Neural cell (in vitro differentiated cells): ENCODE results near the gene GALR2. TPM values are rescaled to one million over a fixed set of nuclear protein-coding genes. Genes with fewer than 3 reads are reported as not detected.

Experiments used
- H2AFZ ChIP-seq: fragments of 200-600, 300-800 bp; sonication (generic), shearing (Covaris generic); 2 replicates; pipeline ENCODE4 v1.6.0; 2014; ENCODE audit warnings: low read depth, mild to moderate bottlenecking, antibody characterized with exemption, low read length, moderate library complexity
- H3F3A ChIP-seq: fragments of 200-600 bp; shearing (Covaris generic); 2 replicates; pipeline ENCODE4 v1.6.1; 2016; ENCODE audit warnings: mild to moderate bottlenecking, moderate library complexity, mixed read lengths, antibody characterized with exemption, low read length; ENCODE audit not compliant: insufficient read depth, poor library complexity, severe bottlenecking
- H3K27ac ChIP-seq: fragments of 200-600, 300-800 bp; sonication (generic), shearing (Covaris generic); 2 replicates; pipeline ENCODE4 v1.5.1; 2014; ENCODE audit warnings: mild to moderate bottlenecking, low read length, moderate library complexity
- H3K27me3 ChIP-seq: fragments of 300-800, 200-600 bp; sonication (generic), shearing (Covaris generic); 2 replicates; pipeline ENCODE4 v1.6.0; 2014; ENCODE audit warnings: mild to moderate bottlenecking, low read depth, low read length, moderate library complexity; ENCODE audit not compliant: insufficient read depth
- H3K36me3 ChIP-seq: fragments of 300-800, 200-600 bp; sonication (generic), shearing (Covaris generic); 2 replicates; pipeline ENCODE4 v1.5.1; 2014; ENCODE audit warnings: mild to moderate bottlenecking, antibody characterized with exemption, low read length, moderate library complexity; ENCODE audit not compliant: insufficient read depth
- H3K4me2 ChIP-seq: fragments of 300-800, 200-600 bp; sonication (generic), shearing (Covaris generic); 2 replicates; pipeline ENCODE4 v1.6.0; 2014; ENCODE audit warnings: mild to moderate bottlenecking, low read length
- H3K4me3 ChIP-seq: fragments of 300-800, 200-600 bp; sonication (generic), shearing (Covaris generic); 2 replicates; pipeline ENCODE4 v1.5.1; 2014; ENCODE audit warnings: mild to moderate bottlenecking, low read length, moderate library complexity
- H3K79me2 ChIP-seq: fragments of 200-600 bp; shearing (Covaris generic); replicated peaks from 2 replicates; pipeline ENCODE4 v1.6.0; 2014; ENCODE audit warnings: mild to moderate bottlenecking, low read length, moderate library complexity; ENCODE audit not compliant: insufficient read depth
- H3K9ac ChIP-seq: fragments of 300-800, 200-600 bp; sonication (generic), shearing (Covaris generic); 2 replicates; pipeline ENCODE4 v1.6.1; 2016; ENCODE audit warnings: mild to moderate bottlenecking, low read length, mixed read lengths
- H3K9me2 ChIP-seq: fragments of 200-600 bp; shearing (Covaris generic); 2 replicates; pipeline ENCODE4 v1.6.1; 2016; ENCODE audit warnings: mild to moderate bottlenecking, low read length, mixed read lengths; ENCODE audit not compliant: insufficient read depth
- H3K9me3 ChIP-seq: fragments of 200-600, 300-800 bp; sonication (generic), shearing (Covaris generic); 2 replicates; pipeline ENCODE4 v1.6.1; 2016; ENCODE audit warnings: mild to moderate bottlenecking, mixed run types, low read length, moderate library complexity, mixed read lengths
- H4K20me1 ChIP-seq: fragments of 200-600 bp; shearing (Covaris generic); 2 replicates; pipeline ENCODE4 v1.6.1; 2016; ENCODE audit warnings: mild to moderate bottlenecking, mixed run types; ENCODE audit not compliant: insufficient read depth
- CTCF ChIP-seq: fragments of 450-650 bp; IDR thresholded peaks from 2 replicates; pipeline ENCODE4 v1.5.1; 2014; ENCODE audit warnings: antibody characterized with exemption, mild to moderate bottlenecking, moderate library complexity; ENCODE audit not compliant: poor library complexity, severe bottlenecking
- EP300 ChIP-seq: fragments of 450-650 bp; conservative IDR thresholded peaks from 2 replicates; pipeline ENCODE4 v1.6.1; 2014; ENCODE audit warnings: antibody characterized with exemption, mild to moderate bottlenecking, moderate library complexity; ENCODE audit not compliant: poor library complexity, severe bottlenecking
- EZH2 ChIP-seq: fragments of 200-600, 300-800 bp; shearing (Covaris generic), sonication (generic); IDR thresholded peaks from 2 replicates; pipeline ENCODE4 v1.6.1; 2014; ENCODE audit warnings: antibody characterized with exemption, low read length, borderline replicate concordance, mild to moderate bottlenecking; ENCODE audit not compliant: insufficient read depth, poor library complexity, severe bottlenecking
- MXI1 ChIP-seq: fragments of 450-650 bp; conservative IDR thresholded peaks from 2 replicates; pipeline ENCODE4 v1.6.1; 2014; ENCODE audit warnings: antibody characterized with exemption, mild to moderate bottlenecking; ENCODE audit not compliant: poor library complexity, severe bottlenecking
- POLR2AphosphoS5 ChIP-seq: IDR thresholded peaks from 2 replicates; pipeline ENCODE4 v1.6.1; 2012
- RAD21 ChIP-seq: fragments of 450-650 bp; conservative IDR thresholded peaks from 2 replicates; pipeline ENCODE4 v1.6.1; 2014; ENCODE audit warnings: antibody characterized with exemption, mild to moderate bottlenecking, moderate library complexity
- REST ChIP-seq: IDR thresholded peaks from 2 replicates; pipeline ENCODE4 v1.6.1; 2012; ENCODE audit warnings: borderline replicate concordance
- SMC3 ChIP-seq: fragments of 450-650 bp; conservative IDR thresholded peaks from 2 replicates; pipeline ENCODE4 v1.6.1; 2014; ENCODE audit warnings: antibody characterized with exemption, mild to moderate bottlenecking, moderate library complexity; ENCODE audit not compliant: poor library complexity
- TAF1 ChIP-seq: IDR thresholded peaks from 2 replicates; pipeline ENCODE4 v1.6.1; 2012; ENCODE audit warnings: low read depth
- polyA plus RNA-seq: library from polyadenylated mRNA; depleted of rRNA; stranded (reverse); fragments of >200 nt; gene quantifications from 2 replicates; pipeline ENCODE4 v1.2.3, GENCODE V29; 2014

GALR2 gene
- polyA plus RNA-seq, 1 donor from 2014 or later = not detected

- Histone ChIP-seq H3K9ac (no peak within 1 kb of the TSS), H3K36me3 (no peaks in the 10 kb centered on the region), H3K27ac (no peak within 1 kb of the TSS), H3K9me3 (no peaks in the 10 kb centered on the region), H2AFZ (no peak within 1 kb of the TSS), H3K9me2 (no peaks in the 10 kb centered on the region), H3K4me3 (peak within 1 kb of the TSS; percentile 31), H3K4me2 (no peak within 1 kb of the TSS), H3K27me3 (peaks cover 55% of the 10 kb centered on the region), H4K20me1 (no peaks in the 10 kb centered on the region), H3K79me2 (no peaks in the 10 kb centered on the region), H3F3A (no peaks in the 10 kb centered on the region)
- no peak for TF ChIP-seq TAF1
- no peak for TF ChIP-seq REST
- TF ChIP-seq POLR2AphosphoS5 = no peak
- no peak for TF ChIP-seq EP300
- no peak for TF ChIP-seq CTCF
- no peak for TF ChIP-seq SMC3
- no peak for TF ChIP-seq MXI1
Observed at GRCh38 chr17:76078860-76079534, 4.4 kb downstream of the GALR2 start, which contains the start of gene ZACN. TSS of gene ZACN (plus strand) at chr17:76079182. CDS start at chr17:76079265, 83 bp downstream.

- no peak for TF ChIP-seq POLR2AphosphoS5
- TF ChIP-seq TAF1 = no peak
- no peak for TF ChIP-seq CTCF
- no peak for TF ChIP-seq RAD21
- TF ChIP-seq REST = no peak
- no peak for TF ChIP-seq EZH2
- no peak for TF ChIP-seq SMC3
- no peak for TF ChIP-seq EP300
- no peak for TF ChIP-seq MXI1
- Histone ChIP-seq H3K9me2 (no peaks in the 10 kb centered on the region), H3K4me2 (no peak overlapping the region), H4K20me1 (no peaks in the 10 kb centered on the region), H3K79me2 (no peaks in the 10 kb centered on the region), H3K9ac (no peak overlapping the region), H3K27ac (no peak overlapping the region), H2AFZ (no peak overlapping the region), H3K4me3 (no peak overlapping the region), H3K27me3 (peaks cover 50% of the 10 kb centered on the region), H3K9me3 (no peaks in the 10 kb centered on the region), H3K36me3 (no peaks in the 10 kb centered on the region), H3F3A (no peaks in the 10 kb centered on the region)
Observed at GRCh38 chr17:76079535-76079955, 5.0 kb downstream of the GALR2 start.
